HG03432 (cell line): Measurements from ENCODE around the gene SIGMAR1.

Experiments
- ATAC-seq: cut with Tn5 transposase; IDR thresholded peaks from one replicate; pipeline ENCODE4 v1.9.1; 2021; ENCODE audit warnings: mild to moderate bottlenecking, moderate library complexity; ENCODE audit not compliant: unreplicated experiment

Gene SIGMAR1

GRCh38 chr9:34606190-34606589 lies 31.4 kb downstream of the SIGMAR1 start:
- ATAC-seq = no peak

- ATAC-seq = peak; percentile 71
Measured at GRCh38 chr9:34603610-34604231, 33.9 kb downstream of the SIGMAR1 start.

GRCh38 chr9:34601937-34602573 lies 35.5 kb downstream of the SIGMAR1 start:
- no peak for ATAC-seq

GRCh38 chr9:34600908-34601307 lies 36.7 kb downstream of the SIGMAR1 start:
- ATAC-seq = no peak

- no peak for ATAC-seq
Measured at GRCh38 chr9:34599546-34599945, 38.0 kb downstream of the SIGMAR1 start.

GRCh38 chr9:34594177-34594576 lies 43.4 kb downstream of the SIGMAR1 start:
- ATAC-seq = no peak

- ATAC-seq = no peak
Measured at GRCh38 chr9:34592895-34593601, 44.5 kb downstream of the SIGMAR1 start.

GRCh38 chr9:34591917-34592866 lies 45.4 kb downstream of the SIGMAR1 start:
- ATAC-seq = no peak

- peak; percentile 67 for ATAC-seq
Measured at GRCh38 chr9:34591248-34591916, 46.2 kb downstream of the SIGMAR1 start.

- no peak for ATAC-seq
Measured at GRCh38 chr9:34590381-34591247, 47.0 kb downstream of the SIGMAR1 start.

- no peak for ATAC-seq
Measured at GRCh38 chr9:34589636-34590380, 47.8 kb downstream of the SIGMAR1 start, which contains the start of gene CNTFR. TSS of gene CNTFR (minus strand) at chr9:34589724. CDS start at chr9:34568981, 20,743 bp downstream.

- no peak for ATAC-seq
Measured at GRCh38 chr9:34588671-34589635, 48.6 kb downstream of the SIGMAR1 start.

- no peak for ATAC-seq
Measured at GRCh38 chr9:34587271-34587670, 50.3 kb downstream of the SIGMAR1 start.

GRCh38 chr9:34585946-34586669 lies 51.5 kb downstream of the SIGMAR1 start:
- no peak for ATAC-seq

- no peak for ATAC-seq
Measured at GRCh38 chr9:34584970-34585369, 52.6 kb downstream of the SIGMAR1 start.
